ENCODE results near the gene PPP4R3B.
"Not testable (repeated sequence)": the region's sequence is repeated elsewhere in the genome, so short reads cannot be mapped to it uniquely, and the experiment has no call there.

PPP4R3B gene

DNA sequence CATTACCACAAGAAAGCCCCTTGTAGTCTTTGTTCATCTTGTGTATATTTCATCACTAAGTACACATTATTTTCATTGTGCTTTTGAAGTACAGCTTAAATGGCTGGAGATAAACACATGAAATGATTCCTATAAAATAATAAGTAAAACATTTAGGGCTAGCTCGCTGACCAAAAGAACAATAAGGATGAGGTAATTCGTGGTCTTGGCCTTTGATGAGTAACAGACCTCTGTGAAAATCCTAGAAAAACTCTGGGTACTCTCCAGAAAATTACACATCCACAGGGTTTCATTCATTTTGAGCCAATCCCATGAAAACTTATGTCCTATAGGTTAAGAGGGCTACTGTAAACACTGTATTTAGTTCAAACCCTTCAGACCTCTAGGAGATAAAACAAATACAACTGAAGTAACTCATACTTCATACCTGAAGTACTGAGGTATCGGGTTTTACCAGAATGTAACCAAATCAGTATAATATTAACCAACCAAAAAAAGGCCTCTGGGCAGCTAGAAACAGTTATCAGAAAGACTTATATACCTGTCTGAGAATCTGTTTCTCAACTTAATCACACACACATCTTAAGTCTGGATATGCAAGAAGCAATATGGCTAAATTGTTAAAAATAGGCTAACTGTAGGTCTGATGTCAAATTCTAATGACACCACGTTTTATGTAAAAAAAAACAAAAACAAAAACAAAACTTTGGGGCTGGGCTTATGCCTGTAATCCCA is 66.9 kb downstream of the PPP4R3B start:
- peaks cover 17% of the 10 kb centered on the region for H3K36me3 ChIP-seq (ENCODE audit: insufficient read depth, low read length)
- no peaks in the 10 kb centered on the region for H3K4me1 ChIP-seq (ENCODE audit: insufficient read depth, low read length)
- no peak overlapping the region for H3K4me3 ChIP-seq (ENCODE audit: low read depth in 1 of 2, low read length in 2 of 2)
- H3K9ac ChIP-seq (ENCODE audit: low read length), result no peak overlapping the region
- H3K9me3 ChIP-seq (ENCODE audit: low read length), result no peaks in the 10 kb centered on the region
- no peak overlapping the region for H3K27ac ChIP-seq (ENCODE audit: low read depth, low read length)
- no peaks in the 10 kb centered on the region for H3K27me3 ChIP-seq (ENCODE audit: control insufficient read depth in 1 of 2, insufficient read depth in 2 of 2, low read length in 2 of 2)

DNA sequence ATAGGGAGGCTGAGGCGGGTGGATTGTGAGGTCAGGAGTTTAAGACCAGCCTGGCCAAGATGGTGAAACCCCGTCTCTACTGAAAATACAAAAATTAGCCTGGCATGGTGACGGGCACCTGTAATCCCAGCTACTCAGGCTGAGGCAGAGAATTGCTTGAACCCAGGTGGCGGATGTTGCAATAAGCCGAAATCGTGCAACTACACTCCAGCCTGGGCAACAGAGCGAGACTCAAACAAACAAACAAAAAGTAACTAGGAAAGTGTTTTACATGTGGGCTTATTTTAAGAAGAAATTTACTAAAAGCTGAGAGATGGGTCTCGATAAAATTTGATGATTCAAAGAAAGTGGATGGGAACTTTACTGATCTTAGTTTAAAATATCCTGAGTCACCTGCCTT is 69.7 kb downstream of the PPP4R3B start:
- H3K27me3 ChIP-seq (ENCODE audit: control insufficient read depth in 1 of 2, insufficient read depth in 2 of 2, low read length in 2 of 2); H3K4me1 ChIP-seq (ENCODE audit: insufficient read depth, low read length); H3K9ac ChIP-seq (ENCODE audit: low read length); H3K4me3 ChIP-seq (ENCODE audit: low read depth in 1 of 2, low read length in 2 of 2); H3K27ac ChIP-seq (ENCODE audit: low read depth, low read length); H3K9me3 ChIP-seq (ENCODE audit: low read length): not testable (repeated sequence)
- H3K36me3 ChIP-seq (ENCODE audit: insufficient read depth, low read length), result peaks cover 27% of the 10 kb centered on the region

DNA sequence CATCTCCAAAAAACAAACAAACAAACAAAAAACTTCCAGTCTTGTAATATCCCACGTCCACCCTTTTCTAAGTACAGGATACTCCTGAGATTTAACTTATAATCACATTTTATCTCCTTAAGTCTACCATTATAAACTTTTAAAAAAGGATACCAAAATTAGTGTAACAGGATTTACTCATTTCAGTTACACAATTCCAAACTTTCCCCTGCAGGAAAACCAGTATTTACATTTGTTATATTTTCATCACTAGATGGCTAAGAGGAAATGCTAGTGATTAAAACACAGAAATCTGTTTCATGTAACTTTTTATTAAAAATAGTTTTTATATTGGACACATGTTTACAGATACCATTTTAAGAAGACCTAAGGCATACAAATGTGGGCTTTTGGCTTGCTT is 70.4 kb downstream of the PPP4R3B start:
- H3K9me3 ChIP-seq (ENCODE audit: low read length), result no peaks in the 10 kb centered on the region
- peaks cover 32% of the 10 kb centered on the region for H3K36me3 ChIP-seq (ENCODE audit: insufficient read depth, low read length)
- no peak overlapping the region for H3K27ac ChIP-seq (ENCODE audit: low read depth, low read length)
- H3K27me3 ChIP-seq (ENCODE audit: control insufficient read depth in 1 of 2, insufficient read depth in 2 of 2, low read length in 2 of 2), result no peaks in the 10 kb centered on the region
- no peak overlapping the region for H3K4me3 ChIP-seq (ENCODE audit: low read depth in 1 of 2, low read length in 2 of 2)
- H3K9ac ChIP-seq (ENCODE audit: low read length), result no peak overlapping the region
- no peaks in the 10 kb centered on the region for H3K4me1 ChIP-seq (ENCODE audit: insufficient read depth, low read length)

DNA sequence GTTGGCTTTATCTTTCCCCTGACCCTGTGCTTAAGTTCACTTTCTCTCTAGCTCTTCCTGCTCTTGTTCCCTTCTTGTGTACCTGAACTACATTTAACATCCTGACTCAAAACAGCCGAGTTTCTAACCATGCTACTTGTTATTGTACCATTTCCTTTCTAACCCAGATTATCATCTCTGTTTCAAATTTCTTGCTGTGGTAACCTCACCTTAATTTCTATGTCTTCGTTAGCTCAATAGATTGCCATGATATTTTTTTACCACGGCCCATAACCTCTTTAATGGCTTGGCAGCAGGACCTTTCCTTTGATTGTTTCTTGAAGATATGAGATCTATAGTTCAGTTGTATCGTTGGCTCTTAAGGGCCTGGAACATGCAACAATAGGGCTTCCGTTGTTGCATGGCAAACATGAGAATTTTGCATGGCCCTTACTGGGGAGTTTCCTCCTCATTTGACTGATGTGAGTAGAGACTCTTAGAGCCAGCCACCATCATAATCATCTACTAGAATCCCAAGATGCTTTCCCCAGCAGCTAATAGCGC is 86.8 kb downstream of the PPP4R3B start:
- H3K4me1 ChIP-seq (ENCODE audit: insufficient read depth, low read length), result no peaks in the 10 kb centered on the region
- H3K9me3 ChIP-seq (ENCODE audit: low read length), result no peaks in the 10 kb centered on the region
- H3K9ac ChIP-seq (ENCODE audit: low read length), result no peak overlapping the region
- H3K27ac ChIP-seq (ENCODE audit: low read depth, low read length), result no peak overlapping the region
- no peaks in the 10 kb centered on the region for H3K27me3 ChIP-seq (ENCODE audit: control insufficient read depth in 1 of 2, insufficient read depth in 2 of 2, low read length in 2 of 2)
- H3K36me3 ChIP-seq (ENCODE audit: insufficient read depth, low read length), result peaks cover 43% of the 10 kb centered on the region
- H3K4me3 ChIP-seq (ENCODE audit: low read depth in 1 of 2, low read length in 2 of 2), result no peak overlapping the region

DNA sequence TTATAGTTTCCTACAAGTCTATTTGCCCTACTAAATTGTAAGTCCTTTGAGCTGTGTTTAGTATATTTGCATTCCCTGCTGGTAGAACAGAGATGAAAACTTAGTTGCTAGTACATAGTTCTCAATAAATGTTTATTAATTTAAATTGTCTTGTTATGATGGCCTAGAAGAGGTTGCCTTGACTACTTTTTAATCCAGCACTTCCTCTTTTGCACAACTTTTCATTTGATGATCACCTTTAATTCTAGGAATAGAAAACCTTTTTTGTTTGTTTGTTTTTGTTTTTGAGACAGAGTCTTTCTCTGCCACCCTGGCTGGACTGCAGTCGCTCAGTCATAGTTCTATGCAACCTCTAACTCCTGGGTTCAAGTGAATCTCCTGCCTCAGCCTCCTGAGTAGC is 91.2 kb downstream of the PPP4R3B start:
- Histone ChIP-seq H3K4me1 (ENCODE audit: insufficient read depth, low read length) (no peaks in the 10 kb centered on the region), H3K9me3 (ENCODE audit: low read length) (no peaks in the 10 kb centered on the region), H3K9ac (ENCODE audit: low read length) (no peak overlapping the region), H3K27me3 (ENCODE audit: control insufficient read depth in 1 of 2, insufficient read depth in 2 of 2, low read length in 2 of 2) (no peaks in the 10 kb centered on the region), H3K27ac (ENCODE audit: low read depth, low read length) (no peak overlapping the region), H3K4me3 (ENCODE audit: low read depth in 1 of 2, low read length in 2 of 2) (no peak overlapping the region), H3K36me3 (ENCODE audit: insufficient read depth, low read length) (peaks cover 39% of the 10 kb centered on the region)

DNA sequence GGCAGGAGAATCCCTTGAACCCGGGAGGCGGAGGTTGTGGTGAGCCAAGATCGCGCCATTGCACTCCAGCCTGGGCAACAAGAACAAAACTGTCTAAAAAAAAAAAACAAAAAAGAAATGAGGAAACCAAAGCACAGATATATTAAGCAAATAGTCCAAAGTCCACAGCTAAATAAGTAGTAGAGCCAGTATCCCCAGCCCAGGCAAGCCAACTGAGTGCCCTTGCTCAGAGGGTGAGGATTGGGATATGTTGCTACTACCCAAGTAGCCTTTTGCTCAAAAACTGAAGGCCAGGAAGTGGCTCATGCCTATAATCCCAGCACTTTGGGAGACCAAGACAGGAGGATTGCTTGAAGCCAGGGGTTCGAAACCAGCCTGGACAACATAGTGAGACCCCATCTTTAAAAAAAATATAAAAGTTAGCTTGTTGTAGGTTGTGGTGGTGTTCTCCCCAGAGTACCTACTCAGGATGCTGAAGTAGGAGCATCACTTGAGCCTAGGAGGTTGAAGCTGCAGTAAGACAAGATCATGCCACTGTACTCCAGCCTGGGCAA is 92.5 kb downstream of the PPP4R3B start:
- Histone ChIP-seq H3K9me3 (ENCODE audit: low read length) (no peaks in the 10 kb centered on the region), H3K4me1 (ENCODE audit: insufficient read depth, low read length) (peaks cover 8% of the 10 kb centered on the region), H3K9ac (ENCODE audit: low read length) (no peak overlapping the region), H3K4me3 (ENCODE audit: low read depth in 1 of 2, low read length in 2 of 2) (no peak overlapping the region), H3K27ac (ENCODE audit: low read depth, low read length) (no peak overlapping the region), H3K27me3 (ENCODE audit: control insufficient read depth in 1 of 2, insufficient read depth in 2 of 2, low read length in 2 of 2) (no peaks in the 10 kb centered on the region), H3K36me3 (ENCODE audit: insufficient read depth, low read length) (peaks cover 29% of the 10 kb centered on the region)

DNA sequence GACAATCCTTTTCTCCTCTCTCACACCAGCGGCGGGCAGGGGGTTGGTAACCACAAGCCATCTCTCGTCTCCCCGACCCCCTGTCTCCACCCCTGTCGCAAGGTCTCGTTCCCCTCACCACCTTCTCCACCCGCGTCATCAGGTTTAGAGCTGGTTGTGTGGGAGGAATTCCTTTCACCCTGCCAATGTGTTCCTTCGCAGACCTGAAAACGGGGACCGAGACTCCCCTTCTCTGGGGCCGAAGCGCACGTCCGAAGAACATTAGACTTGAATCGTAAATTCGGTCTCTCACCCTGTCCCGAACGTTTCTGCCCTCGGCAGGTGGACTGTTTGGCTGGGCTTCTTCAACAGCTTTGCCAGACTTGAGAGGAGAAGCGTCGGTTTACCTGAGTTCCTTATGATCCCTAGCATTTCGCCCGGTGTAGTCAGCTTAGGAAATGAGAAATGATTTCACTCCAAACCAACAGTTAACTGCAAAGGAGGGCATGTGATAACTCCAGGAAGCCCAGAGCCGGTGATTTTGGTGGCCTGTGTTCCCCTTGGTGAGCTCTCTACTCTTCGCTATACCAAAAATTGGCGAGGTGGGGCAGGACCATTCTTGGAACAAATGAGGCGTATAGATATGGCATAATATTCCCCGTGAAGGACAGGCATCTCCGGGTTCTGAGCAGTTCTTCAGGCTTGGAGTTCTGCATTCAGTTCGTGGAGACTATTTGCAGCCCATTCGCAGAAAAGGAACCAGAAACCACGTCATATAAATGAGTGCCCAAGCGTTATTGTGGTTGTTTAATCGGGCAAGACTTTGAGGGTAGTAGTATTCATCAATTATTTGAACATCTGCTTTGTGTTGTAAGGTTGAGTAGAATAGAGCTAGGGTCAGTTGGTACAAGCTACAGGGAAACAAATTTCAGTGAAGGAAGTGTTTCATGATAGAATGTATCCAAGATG is 97.2 kb downstream of the PPP4R3B start:
- Histone ChIP-seq H3K9ac (ENCODE audit: low read length) (peak overlapping the region; percentile 87), H3K27me3 (ENCODE audit: control insufficient read depth in 1 of 2, insufficient read depth in 2 of 2, low read length in 2 of 2) (no peaks in the 10 kb centered on the region), H3K27ac (ENCODE audit: low read depth, low read length) (peak overlapping the region; percentile 90)

DNA sequence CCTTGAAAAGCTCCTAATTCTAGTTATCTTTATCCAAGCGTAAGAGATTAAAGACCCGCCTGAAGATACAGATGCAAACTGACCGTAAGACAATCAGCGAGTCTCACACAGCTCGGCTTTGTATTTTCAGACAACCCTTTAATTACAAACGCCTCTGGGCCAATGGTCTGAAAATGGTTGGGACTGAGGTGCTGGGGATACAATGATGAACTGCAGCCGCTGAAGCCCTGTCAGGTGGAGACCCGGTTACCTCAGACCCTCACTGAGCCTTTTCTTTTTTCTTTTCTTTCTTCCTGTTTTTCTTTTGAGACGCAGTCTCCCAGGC is 98.6 kb downstream of the PPP4R3B start:
- Histone ChIP-seq H3K36me3 (ENCODE audit: insufficient read depth, low read length) (peaks cover under 1% of the 10 kb centered on the region), H3K27me3 (ENCODE audit: control insufficient read depth in 1 of 2, insufficient read depth in 2 of 2, low read length in 2 of 2) (no peaks in the 10 kb centered on the region), H3K4me1 (ENCODE audit: insufficient read depth, low read length) (peaks cover 10% of the 10 kb centered on the region), H3K9me3 (ENCODE audit: low read length) (no peaks in the 10 kb centered on the region), H3K4me3 (ENCODE audit: low read depth in 1 of 2, low read length in 2 of 2) (peak overlapping the region; percentile 96 to 97), H3K9ac (ENCODE audit: low read length) (peak overlapping the region; percentile 87), H3K27ac (ENCODE audit: low read depth, low read length) (peak overlapping the region; percentile 90)

More for the DNA sequence above, 97.2 kb downstream of the PPP4R3B start:
- Histone ChIP-seq H3K36me3 (ENCODE audit: insufficient read depth, low read length) (peaks cover 15% of the 10 kb centered on the region), H3K4me1 (ENCODE audit: insufficient read depth, low read length) (peaks cover 10% of the 10 kb centered on the region), H3K9me3 (ENCODE audit: low read length) (no peaks in the 10 kb centered on the region), H3K4me3 (ENCODE audit: low read depth in 1 of 2, low read length in 2 of 2) (peak overlapping the region; percentile 96 to 97)

DNA sequence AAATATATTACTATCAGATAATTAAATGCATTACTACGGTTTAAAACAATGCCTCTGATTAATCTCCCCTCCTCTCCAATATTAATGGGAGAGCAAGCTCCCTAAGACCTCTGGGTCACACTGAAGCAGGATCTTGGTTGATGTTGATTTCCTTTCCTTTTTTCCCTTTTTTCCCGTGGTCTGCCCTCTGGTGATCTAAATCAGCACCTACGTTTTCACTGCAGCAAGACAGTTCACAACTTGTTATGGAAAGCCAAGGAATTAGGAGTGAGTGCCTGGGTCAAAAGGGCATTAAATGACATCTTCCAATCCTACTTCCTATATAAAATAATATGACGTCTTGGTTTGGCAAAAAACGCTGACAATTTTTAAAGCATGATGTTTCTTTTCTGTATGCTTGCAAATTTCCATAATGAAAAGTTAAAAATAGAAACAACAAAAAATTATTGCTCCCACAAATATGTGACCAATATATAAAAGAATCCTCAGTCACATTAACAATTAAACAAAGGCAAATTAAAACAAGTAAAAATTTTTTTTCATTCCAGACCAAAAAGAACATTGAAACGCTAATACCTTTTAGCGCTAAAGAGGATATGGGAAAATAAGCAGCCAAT is 105.8 kb downstream of the PPP4R3B start:
- H3K9me3 ChIP-seq (ENCODE audit: low read length), result no peaks in the 10 kb centered on the region
- H3K4me1 ChIP-seq (ENCODE audit: insufficient read depth, low read length), result no peaks in the 10 kb centered on the region
- no peaks in the 10 kb centered on the region for H3K36me3 ChIP-seq (ENCODE audit: insufficient read depth, low read length)
- H3K4me3 ChIP-seq (ENCODE audit: low read depth in 1 of 2, low read length in 2 of 2), result no peak overlapping the region
- H3K27me3 ChIP-seq (ENCODE audit: control insufficient read depth in 1 of 2, insufficient read depth in 2 of 2, low read length in 2 of 2), result no peaks in the 10 kb centered on the region
- no peak overlapping the region for H3K9ac ChIP-seq (ENCODE audit: low read length)
- no peak overlapping the region for H3K27ac ChIP-seq (ENCODE audit: low read depth, low read length)

DNA sequence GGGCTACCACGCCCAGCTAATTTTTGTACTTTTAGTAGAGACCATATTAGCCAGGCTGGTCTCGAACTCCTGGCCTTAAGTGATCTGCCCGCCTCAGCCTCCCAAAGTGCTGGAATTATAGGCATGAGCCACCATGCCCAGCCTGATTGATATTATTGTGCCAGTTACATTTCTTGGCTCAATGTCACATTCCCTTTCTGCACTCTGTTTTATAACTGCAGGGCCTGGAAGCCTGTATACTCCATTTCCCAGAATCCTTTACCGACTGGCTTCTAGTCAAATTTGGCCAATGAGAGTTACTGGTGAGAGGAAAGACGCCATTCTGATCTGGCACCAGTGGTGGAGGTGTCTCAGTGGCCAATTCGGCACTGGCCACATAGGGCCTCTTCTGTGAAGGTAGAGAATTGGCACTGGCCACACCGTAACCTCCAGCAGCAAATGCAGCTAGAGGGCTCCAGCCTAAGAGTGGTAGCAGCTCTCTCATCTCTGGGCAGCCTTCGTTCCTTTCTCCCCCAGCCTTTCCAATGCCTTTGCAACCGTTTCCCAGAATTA is 114.8 kb downstream of the PPP4R3B start:
- H3K9me3 ChIP-seq (ENCODE audit: low read length), result no peaks in the 10 kb centered on the region
- no peaks in the 10 kb centered on the region for H3K4me1 ChIP-seq (ENCODE audit: insufficient read depth, low read length)
- H3K4me3 ChIP-seq (ENCODE audit: low read depth in 1 of 2, low read length in 2 of 2), result no peak overlapping the region
- no peaks in the 10 kb centered on the region for H3K36me3 ChIP-seq (ENCODE audit: insufficient read depth, low read length)
- H3K27me3 ChIP-seq (ENCODE audit: control insufficient read depth in 1 of 2, insufficient read depth in 2 of 2, low read length in 2 of 2), result no peaks in the 10 kb centered on the region
- no peak overlapping the region for H3K27ac ChIP-seq (ENCODE audit: low read depth, low read length)
- no peak overlapping the region for H3K9ac ChIP-seq (ENCODE audit: low read length)

DNA sequence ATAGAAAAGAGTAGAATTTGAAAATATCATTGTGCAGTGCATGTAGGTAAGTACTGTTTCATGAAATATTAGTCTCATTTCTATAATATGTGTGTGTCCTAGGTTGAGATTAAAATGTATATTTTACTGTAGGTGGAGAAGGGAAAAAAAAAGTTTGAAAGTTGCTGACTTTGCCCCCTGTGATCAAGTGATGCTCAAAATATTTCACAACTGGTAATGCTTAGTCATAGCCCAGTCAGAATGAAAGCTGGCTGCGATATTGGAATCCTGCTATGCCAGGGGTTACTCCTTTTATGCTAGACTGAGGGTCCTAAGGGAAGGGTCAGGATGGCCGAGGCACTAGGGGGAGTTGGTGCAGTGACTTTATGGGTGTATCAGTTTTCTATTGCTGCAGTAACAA is 117.4 kb downstream of the PPP4R3B start:
- H3K36me3 ChIP-seq (ENCODE audit: insufficient read depth, low read length), result no peaks in the 10 kb centered on the region
- H3K4me1 ChIP-seq (ENCODE audit: insufficient read depth, low read length), result no peaks in the 10 kb centered on the region
- H3K9me3 ChIP-seq (ENCODE audit: low read length), result no peaks in the 10 kb centered on the region
- H3K27ac ChIP-seq (ENCODE audit: low read depth, low read length), result no peak overlapping the region
- H3K9ac ChIP-seq (ENCODE audit: low read length), result no peak overlapping the region
- H3K4me3 ChIP-seq (ENCODE audit: low read depth in 1 of 2, low read length in 2 of 2), result no peak overlapping the region
- H3K27me3 ChIP-seq (ENCODE audit: control insufficient read depth in 1 of 2, insufficient read depth in 2 of 2, low read length in 2 of 2), result no peaks in the 10 kb centered on the region
